HCT116 (cell line): ENCODE measurements around the gene TMEM147.

Source experiments
- ATF3 ChIP-seq: IDR thresholded peaks from 2 replicates; pipeline ENCODE4 v1.6.1; 2012
- CTCF ChIP-seq, 3 experiments: fragments of 200-600 bp in 1 of 3; sonication (generic) in 1 of 3; IDR thresholded peaks in 2 of 3; conservative IDR thresholded peaks in 1 of 3; 2 replicates each; pipeline ENCODE4 v1.5.1; 2012 to 2017; ENCODE audit warnings: low read depth in 2 of 3, low read length in 2 of 3, antibody characterized with exemption in 1 of 3, borderline replicate concordance in 1 of 3, control low read depth in 1 of 3, mild to moderate bottlenecking in 1 of 3, mixed read lengths in 1 of 3, mixed run types in 1 of 3, moderate library complexity in 1 of 3; ENCODE audit not compliant: insufficient read depth in 1 of 3
- ELF1 ChIP-seq: IDR thresholded peaks from 2 replicates; pipeline ENCODE4 v1.6.1; 2012; ENCODE audit warnings: low read depth, borderline replicate concordance
- EZH2 ChIP-seq: fragments of 200-600 bp; sonication (generic); IDR thresholded peaks from 2 replicates; pipeline ENCODE4 v1.6.1; 2017; ENCODE audit warnings: antibody characterized with exemption, mixed run types
- EZH2phosphoT487 ChIP-seq: fragments of 200-600 bp; IDR thresholded peaks from 2 replicates; pipeline ENCODE4 v1.6.1; 2018; ENCODE audit warnings: antibody characterized with exemption, borderline replicate concordance
- FOSL1 ChIP-seq: IDR thresholded peaks from 2 replicates; pipeline ENCODE4 v1.6.1; 2012; ENCODE audit warnings: low read depth
- MAX ChIP-seq: IDR thresholded peaks from 2 replicates; pipeline ENCODE4 v1.6.1; 2012
- POLR2A ChIP-seq: IDR thresholded peaks from 2 replicates; pipeline ENCODE4 v1.7.0; 2011; ENCODE audit warnings: borderline replicate concordance; ENCODE audit not compliant: insufficient read depth, insufficient read length; ENCODE audit errors: extremely low read depth
- POLR2AphosphoS5 ChIP-seq: IDR thresholded peaks from 2 replicates; pipeline ENCODE4 v1.6.1; 2011; ENCODE audit warnings: mild to moderate bottlenecking, low read depth, low read length, moderate library complexity
- SIN3A ChIP-seq: IDR thresholded peaks from 2 replicates; pipeline ENCODE4 v1.6.1; 2012; ENCODE audit warnings: low read depth
- SP1 ChIP-seq: IDR thresholded peaks from 2 replicates; pipeline ENCODE4 v1.6.1; 2012; ENCODE audit warnings: low read depth
- ZNF274 ChIP-seq: fragments of 200-500 bp; sonication (Bioruptor generic); IDR thresholded peaks from 2 replicates; pipeline ENCODE4 v1.6.1; 2014; ENCODE audit warnings: mild to moderate bottlenecking, low read depth, low read length, inconsistent platforms
- TF ChIP-seq, protein P1 (sequence below): IDR thresholded peaks from 2 replicates; pipeline ENCODE4 v1.6.1; 2012; ENCODE audit warnings: low read depth

- no peak for TF ChIP-seq POLR2A
- no peak for TF ChIP-seq SIN3A
- TF ChIP-seq, protein P1, sequence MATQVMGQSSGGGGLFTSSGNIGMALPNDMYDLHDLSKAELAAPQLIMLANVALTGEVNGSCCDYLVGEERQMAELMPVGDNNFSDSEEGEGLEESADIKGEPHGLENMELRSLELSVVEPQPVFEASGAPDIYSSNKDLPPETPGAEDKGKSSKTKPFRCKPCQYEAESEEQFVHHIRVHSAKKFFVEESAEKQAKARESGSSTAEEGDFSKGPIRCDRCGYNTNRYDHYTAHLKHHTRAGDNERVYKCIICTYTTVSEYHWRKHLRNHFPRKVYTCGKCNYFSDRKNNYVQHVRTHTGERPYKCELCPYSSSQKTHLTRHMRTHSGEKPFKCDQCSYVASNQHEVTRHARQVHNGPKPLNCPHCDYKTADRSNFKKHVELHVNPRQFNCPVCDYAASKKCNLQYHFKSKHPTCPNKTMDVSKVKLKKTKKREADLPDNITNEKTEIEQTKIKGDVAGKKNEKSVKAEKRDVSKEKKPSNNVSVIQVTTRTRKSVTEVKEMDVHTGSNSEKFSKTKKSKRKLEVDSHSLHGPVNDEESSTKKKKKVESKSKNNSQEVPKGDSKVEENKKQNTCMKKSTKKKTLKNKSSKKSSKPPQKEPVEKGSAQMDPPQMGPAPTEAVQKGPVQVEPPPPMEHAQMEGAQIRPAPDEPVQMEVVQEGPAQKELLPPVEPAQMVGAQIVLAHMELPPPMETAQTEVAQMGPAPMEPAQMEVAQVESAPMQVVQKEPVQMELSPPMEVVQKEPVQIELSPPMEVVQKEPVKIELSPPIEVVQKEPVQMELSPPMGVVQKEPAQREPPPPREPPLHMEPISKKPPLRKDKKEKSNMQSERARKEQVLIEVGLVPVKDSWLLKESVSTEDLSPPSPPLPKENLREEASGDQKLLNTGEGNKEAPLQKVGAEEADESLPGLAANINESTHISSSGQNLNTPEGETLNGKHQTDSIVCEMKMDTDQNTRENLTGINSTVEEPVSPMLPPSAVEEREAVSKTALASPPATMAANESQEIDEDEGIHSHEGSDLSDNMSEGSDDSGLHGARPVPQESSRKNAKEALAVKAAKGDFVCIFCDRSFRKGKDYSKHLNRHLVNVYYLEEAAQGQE, result no peak
- TF ChIP-seq CTCF (IDR thresholded peaks at IDR 0.05 in 2 of 3, conservative IDR thresholded peaks at IDR 0.05 in 1 of 3; ENCODE audit: borderline replicate concordance in 1 of 3, insufficient read depth in 1 of 3, low read depth in 2 of 3, low read length in 2 of 3), result no peak
- TF ChIP-seq SP1, result no peak
- no peak for TF ChIP-seq ATF3
- no peak for TF ChIP-seq EZH2
- no peak for TF ChIP-seq ELF1
- TF ChIP-seq ZNF274, result no peak
- TF ChIP-seq POLR2AphosphoS5, result no peak
- TF ChIP-seq FOSL1, result no peak
- no peak for TF ChIP-seq EZH2phosphoT487
- TF ChIP-seq MAX, result no peak
These were observed 17.9 kb downstream of the TMEM147 start, which contains the start of gene ATP4A for GRCh38 chr19:35563207-35563829.
